Suprapubic skin (tissue), 4 donors: ENCODE measurements around the gene RPL36. TPM values are rescaled to one million over a fixed set of nuclear protein-coding genes. Genes with fewer than 3 reads are reported as not detected.

Experiments
- DNase-seq, 2 donors: peaks; one replicate each; pipeline ENCODE4 v3.0.0-alpha.2; 2019; ENCODE audit warnings: low spot score in 2 of 2
- H3K27ac ChIP-seq: fragments of 200-600 bp; sonication (generic); one replicate; pipeline ENCODE4 v1.5.1; 2019
- H3K27me3 ChIP-seq: fragments of 200-600 bp; sonication (generic); one replicate; pipeline ENCODE4 v1.5.1; 2019
- H3K36me3 ChIP-seq: fragments of 200-600 bp; sonication (generic); one replicate; pipeline ENCODE4 v1.5.1; 2019
- H3K4me1 ChIP-seq: fragments of 200-600 bp; sonication (generic); one replicate; pipeline ENCODE4 v1.5.1; 2019
- H3K4me3 ChIP-seq: fragments of 200-600 bp; sonication (generic); one replicate; pipeline ENCODE4 v1.5.1; 2019; ENCODE audit warnings: mild to moderate bottlenecking
- H3K9me3 ChIP-seq: fragments of 200-600 bp; sonication (generic); one replicate; pipeline ENCODE4 v1.5.1; 2019
- CTCF ChIP-seq, 2 donors: fragments of 200-600 bp in 1 of 2; fragments of 450-650 bp in 1 of 2; sonication (generic) in 1 of 2; IDR thresholded peaks; one replicate each; pipeline ENCODE4 v1.5.1; 2016 to 2019; ENCODE audit warnings: antibody characterized with exemption in 2 of 2, mild to moderate bottlenecking in 1 of 2, moderate library complexity in 1 of 2
- EP300 ChIP-seq: sonication (generic); formaldehyde crosslinking; IDR thresholded peaks from one replicate; pipeline ENCODE4 v1.6.1; 2017; ENCODE audit warnings: antibody characterized with exemption
- POLR2A ChIP-seq, 2 donors: fragments of 450-650 bp; IDR thresholded peaks; one replicate each; pipeline ENCODE4 v1.6.1; 2017; ENCODE audit warnings: antibody characterized with exemption in 2 of 2, mild to moderate bottlenecking in 2 of 2, moderate library complexity in 2 of 2
- POLR2AphosphoS5 ChIP-seq, 3 donors: sonication (generic); formaldehyde crosslinking; IDR thresholded peaks; one replicate each; pipeline ENCODE4 v1.6.1; 2017; ENCODE audit warnings: antibody characterized with exemption in 3 of 3
- WGBS: methylation state at CpG from one replicate; pipeline ENCODE4 v1.1.5; 2018; 5-methylcytosine and 5-hydroxymethylcytosine counted together
- total RNA-seq, 4 donors: library from RNA; depleted of rRNA; stranded (reverse); fragments of >200 nt; gene quantifications; one replicate each; pipeline ENCODE4 v1.1.0, GENCODE V29; 2016

RPL36 gene
- total RNA-seq, 4 donors from 2014 or later, result 420 to 822 (median 688) TPM

- TF ChIP-seq EP300 (no peak), POLR2A (IDR thresholded peaks at IDR 0.05) (no peak), CTCF (IDR thresholded peaks at IDR 0.05) (no peak), POLR2AphosphoS5 (IDR thresholded peaks at IDR 0.05) (no peak)
- no peak for DNase-seq
- Histone ChIP-seq H3K27ac (peak overlapping the region; percentile 91), H3K27me3 (no peaks in the 10 kb centered on the region), H3K4me1 (peaks cover 33% of the 10 kb centered on the region), H3K4me3 (peak overlapping the region; percentile 71), H3K36me3 (peaks cover 54% of the 10 kb centered on the region), H3K9me3 (no peaks in the 10 kb centered on the region)
- 100% methylated on average over 2 of the region's 42 CpGs for WGBS
These were observed 2.0 kb downstream of the RPL36 start for GRCh38 chr19:5691822-5692722.

- peaks cover 61% of the 10 kb centered on the region for H3K36me3 ChIP-seq
- peaks cover 28% of the 10 kb centered on the region for H3K4me1 ChIP-seq
- H3K9me3 ChIP-seq, result no peaks in the 10 kb centered on the region
- no peak for DNase-seq
- H3K4me3 ChIP-seq, result no peak overlapping the region
- no peak overlapping the region for H3K27ac ChIP-seq
- WGBS, result 67% methylated on average over 1 of the region's 7 CpGs
- TF ChIP-seq POLR2AphosphoS5 (IDR thresholded peaks at IDR 0.05) (no peak), EP300 (no peak), CTCF (IDR thresholded peaks at IDR 0.05) (no peak), POLR2A (IDR thresholded peaks at IDR 0.05) (no peak)
- no peaks in the 10 kb centered on the region for H3K27me3 ChIP-seq
These were observed 2.7 kb downstream of the RPL36 start for GRCh38 chr19:5692723-5693194.

- TF ChIP-seq POLR2A (IDR thresholded peaks at IDR 0.05) (no peak), EP300 (no peak), CTCF (IDR thresholded peaks at IDR 0.05) (no peak), POLR2AphosphoS5 (IDR thresholded peaks at IDR 0.05) (no peak)
- no peaks in the 10 kb centered on the region for H3K9me3 ChIP-seq
- H3K4me1 ChIP-seq, result peaks cover 28% of the 10 kb centered on the region
These were observed 3.4 kb downstream of the RPL36 start for GRCh38 chr19:5693195-5694166.

GRCh38 chr19:5694167-5694955 is 4.3 kb downstream of the RPL36 start:
- Histone ChIP-seq H3K4me1 (peaks cover 25% of the 10 kb centered on the region), H3K36me3 (peaks cover 76% of the 10 kb centered on the region), H3K27me3 (no peaks in the 10 kb centered on the region), H3K4me3 (no peak overlapping the region), H3K9me3 (no peaks in the 10 kb centered on the region), H3K27ac (no peak overlapping the region)
- no peak for DNase-seq
- 91% methylated on average over 38 of the region's 45 CpGs for WGBS
- no peak for TF ChIP-seq EP300
- TF ChIP-seq POLR2AphosphoS5 (IDR thresholded peaks at IDR 0.05), result no peak
- no peak for TF ChIP-seq CTCF (IDR thresholded peaks at IDR 0.05)
- no peak for TF ChIP-seq POLR2A (IDR thresholded peaks at IDR 0.05)

More at GRCh38 chr19:5693195-5694166, 3.4 kb downstream of the RPL36 start:
- Histone ChIP-seq H3K27me3 (no peaks in the 10 kb centered on the region), H3K36me3 (peaks cover 67% of the 10 kb centered on the region), H3K27ac (no peak overlapping the region), H3K4me3 (no peak overlapping the region)
- DNase-seq, result no peak
- 86% methylated on average over 11 of the region's 39 CpGs for WGBS
